Daoy (cell line): Measurements from ENCODE around the gene CCDC122. TPM values are rescaled to one million over a fixed set of nuclear protein-coding genes. Genes with fewer than 3 reads are reported as not detected.

Experiments
- DNase-seq: peaks from one replicate; pipeline ENCODE4 v3.0.0-alpha.2; 2015; ENCODE audit warnings: low read depth
- total RNA-seq: library from RNA; depleted of rRNA; stranded (reverse); fragments of >200 nt; shearing (Covaris generic); gene quantifications from 2 replicates; pipeline ENCODE4 v1.2.3, GENCODE V29; 2014; rRNA removed

CCDC122 gene
- total RNA-seq, 1 experiment from 2014 or later, result 3.3 TPM

- DNase-seq, result peak; percentile 21
Measured at GRCh38 chr13:43804461-43805070, 75.0 kb downstream of the CCDC122 start.

GRCh38 chr13:43802511-43802910 is 77.0 kb downstream of the CCDC122 start:
- no peak for DNase-seq

GRCh38 chr13:43800828-43801227 is 78.7 kb downstream of the CCDC122 start:
- DNase-seq, result no peak

GRCh38 chr13:43799191-43799590 is 80.3 kb downstream of the CCDC122 start:
- peak; percentile 3 for DNase-seq

- no peak for DNase-seq
Measured at GRCh38 chr13:43797869-43798268, 81.7 kb downstream of the CCDC122 start.

GRCh38 chr13:43797159-43797558 is 82.4 kb downstream of the CCDC122 start:
- no peak for DNase-seq

- DNase-seq, result no peak
Measured at GRCh38 chr13:43794416-43794815, 85.1 kb downstream of the CCDC122 start.

GRCh38 chr13:43792076-43792881 is 87.3 kb downstream of the CCDC122 start:
- DNase-seq, result no peak

- peak; percentile 38 for DNase-seq
Measured at GRCh38 chr13:43787997-43788396, 91.5 kb downstream of the CCDC122 start.

GRCh38 chr13:43787518-43787891 is 92.0 kb downstream of the CCDC122 start:
- peak; percentile 3 for DNase-seq

- peak; percentile 69 for DNase-seq
Measured at GRCh38 chr13:43786766-43787517, 92.6 kb downstream of the CCDC122 start, which contains the start of gene ENOX1. TSS of gene ENOX1 (minus strand) at chr13:43786972.

- no peak for DNase-seq
Measured at GRCh38 chr13:43786472-43786765, 93.1 kb downstream of the CCDC122 start.

Other genes with a start within 250 kb of the CCDC122 start
- gene ENOX1, start 92.8 kb downstream of the CCDC122 start, total RNA-seq, result 0.69 and 1.5 TPM in 2 replicates
- gene LACC1, start 164 bp upstream of the CCDC122 start, total RNA-seq, result 5.2 and 8.6 TPM in 2 replicates